Activated CD8-positive, alpha-beta memory T cell treated with anti-CD3 and anti-CD28 coated beads for 48 hours (primary cell): ENCODE data around the gene PPIL6.
A peak's percentile ranks its signal among the peaks of the same experiment; 100 is the strongest.
"Not testable (repeated sequence)": the region's sequence is repeated elsewhere in the genome, so short reads cannot be mapped to it uniquely, and the experiment has no call there.

Experiments
- DNase-seq, 3 experiments: peaks; one replicate each; pipeline ENCODE4 v3.0.0-alpha.2; 2020; ENCODE audit warnings: low read depth in 2 of 3, low spot score in 2 of 3

The PPIL6 gene

GRCh38 chr6:109467696-109468095, 27.3 kb upstream of the PPIL6 start:
- no peak for DNase-seq

DNA sequence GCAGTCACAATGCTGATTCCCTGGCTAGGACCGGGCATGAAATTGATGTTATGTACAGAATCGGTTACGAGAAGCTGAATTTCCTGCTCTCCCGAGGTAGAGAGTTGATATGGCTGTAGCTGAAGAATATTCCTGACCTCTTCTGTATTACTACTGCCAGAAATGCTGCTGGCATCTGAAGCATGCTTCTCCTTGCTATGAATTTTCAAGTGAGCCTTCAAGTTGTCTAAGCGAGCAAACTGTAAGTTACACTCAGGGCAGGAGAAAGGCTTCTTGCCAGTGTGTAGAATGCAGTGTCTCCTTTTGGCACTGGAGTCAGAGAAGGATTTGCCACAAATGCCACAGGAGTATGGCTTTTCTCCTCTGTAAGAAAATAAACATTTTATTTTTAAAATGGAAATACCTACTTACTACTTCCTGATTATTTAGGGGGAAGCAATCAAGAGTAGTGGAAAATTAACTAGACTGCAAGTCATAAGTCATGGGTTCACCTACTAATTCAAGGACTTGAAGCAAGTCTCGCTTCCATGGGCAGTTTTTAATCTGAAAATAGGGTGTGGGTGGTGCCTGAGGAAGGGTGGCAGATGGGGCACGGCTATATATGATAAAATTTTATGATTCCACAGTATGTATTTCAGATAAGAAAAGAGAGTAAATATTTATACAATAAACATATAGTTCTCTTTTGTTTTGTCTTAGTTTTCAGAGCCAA, 25.9 kb upstream of the PPIL6 start:
- DNase-seq, result no peak

GRCh38 chr6:109465772-109466171, 25.3 kb upstream of the PPIL6 start:
- no peak for DNase-seq

GRCh38 chr6:109461733-109462526, 21.5 kb upstream of the PPIL6 start:
- no peak for DNase-seq

DNA sequence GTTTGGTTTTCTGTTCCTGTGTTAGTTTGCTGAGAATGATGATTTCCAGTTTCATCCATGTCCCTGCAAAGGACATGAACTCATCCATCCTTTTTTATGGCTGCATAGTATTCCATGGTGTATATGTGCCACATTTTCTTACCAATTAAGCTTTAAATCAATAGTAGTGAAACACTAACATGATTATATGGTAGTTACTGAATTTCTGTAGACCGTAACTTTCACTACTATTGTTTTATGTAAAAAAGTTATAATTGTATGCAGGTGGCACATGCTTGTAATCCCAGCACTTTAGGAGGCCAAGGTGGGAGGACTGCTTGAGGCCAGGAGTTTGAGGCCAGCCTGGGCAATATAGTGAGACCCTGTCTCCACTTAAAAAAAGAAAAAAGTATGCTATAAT, 20.8 kb upstream of the PPIL6 start:
- not testable (repeated sequence) for DNase-seq

DNA sequence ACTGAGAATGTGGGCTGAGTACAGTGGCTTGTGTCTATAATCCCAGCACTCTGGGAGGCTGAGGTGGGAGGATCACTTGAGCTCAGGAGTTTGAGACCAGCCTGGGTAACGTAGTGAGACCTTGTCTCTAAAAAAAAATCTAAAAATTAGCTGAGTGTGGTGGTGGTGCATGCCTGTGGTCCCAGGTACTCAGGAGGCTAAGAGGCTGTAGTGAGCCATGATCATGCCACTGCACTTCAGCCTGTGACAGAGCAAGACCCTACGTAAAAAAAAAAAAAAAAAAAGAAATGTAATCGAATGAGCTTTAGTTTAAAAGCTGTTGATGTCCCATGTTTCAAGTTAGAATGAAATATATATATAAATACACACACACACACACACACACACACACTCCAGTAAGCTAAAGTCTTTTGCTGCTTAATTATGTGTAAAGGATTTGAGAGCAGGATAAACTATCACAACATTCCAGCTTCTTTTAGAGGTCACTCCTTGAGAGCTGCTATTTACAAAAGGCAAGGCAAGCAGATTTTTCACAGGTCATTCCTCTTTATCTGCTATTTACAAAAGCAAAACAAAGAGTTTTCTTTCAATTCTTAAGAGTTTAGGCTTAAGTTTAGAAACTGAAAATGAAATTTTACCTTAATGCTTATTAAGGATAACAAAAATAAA, 19.9 kb upstream of the PPIL6 start:
- DNase-seq, result no peak

DNA sequence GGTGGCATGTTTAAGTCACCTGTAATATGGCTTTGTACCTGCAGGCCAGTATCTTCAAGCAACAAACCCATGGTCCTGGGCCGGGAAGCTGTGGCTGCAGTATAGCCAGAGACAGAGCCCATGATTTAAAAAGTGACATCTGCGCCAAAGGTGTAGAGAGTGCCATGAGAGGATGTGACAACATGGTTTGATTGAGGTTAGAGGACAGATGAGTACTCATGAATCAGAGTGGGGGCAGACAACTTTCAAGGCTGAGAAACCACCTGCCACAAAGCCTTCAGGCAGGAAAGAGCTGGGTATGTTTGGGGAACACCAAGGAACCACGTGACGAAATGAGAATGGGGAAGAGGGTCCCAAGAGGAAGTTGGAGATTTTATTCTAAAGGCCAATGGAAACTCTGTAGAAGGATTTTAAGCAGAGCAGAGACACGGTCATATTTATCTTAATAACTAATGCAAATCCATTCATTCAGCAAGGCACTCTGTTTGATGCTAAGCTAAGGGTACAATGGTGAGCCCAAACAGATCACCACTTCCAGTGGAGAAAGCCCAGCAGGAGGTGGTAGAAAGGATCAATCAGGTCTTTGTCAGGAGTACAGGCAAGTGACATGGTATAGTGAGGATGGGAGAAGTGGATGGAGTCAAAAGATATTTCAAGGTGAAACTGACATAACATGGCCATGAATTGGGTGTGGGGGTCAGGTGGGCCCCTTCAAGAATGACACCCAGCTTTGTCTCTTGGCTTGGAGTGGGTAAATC, 18.5 kb upstream of the PPIL6 start:
- peak in 1 of 3 experiments; percentile 16 for DNase-seq

DNA sequence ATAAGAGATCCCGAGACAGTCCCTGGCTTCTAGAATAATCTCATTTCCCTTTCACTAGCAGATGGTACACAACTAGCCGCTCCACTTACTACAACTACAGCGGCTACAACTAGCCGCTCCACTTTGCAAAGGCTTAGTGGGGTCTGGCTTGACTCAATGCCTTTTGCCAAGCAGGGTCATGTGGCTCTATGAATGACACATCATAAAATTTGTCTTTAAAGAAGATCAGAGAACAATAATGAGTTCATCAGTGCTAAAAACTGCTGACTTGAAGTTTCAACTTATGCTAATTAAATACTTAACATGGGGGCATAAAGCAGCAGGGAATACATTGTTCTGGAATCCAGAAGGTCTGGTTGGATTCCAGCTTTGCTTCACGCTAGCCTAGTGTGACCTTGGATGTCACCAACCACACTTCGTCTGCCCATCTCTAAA, 17.2 kb upstream of the PPIL6 start:
- no peak for DNase-seq

DNA sequence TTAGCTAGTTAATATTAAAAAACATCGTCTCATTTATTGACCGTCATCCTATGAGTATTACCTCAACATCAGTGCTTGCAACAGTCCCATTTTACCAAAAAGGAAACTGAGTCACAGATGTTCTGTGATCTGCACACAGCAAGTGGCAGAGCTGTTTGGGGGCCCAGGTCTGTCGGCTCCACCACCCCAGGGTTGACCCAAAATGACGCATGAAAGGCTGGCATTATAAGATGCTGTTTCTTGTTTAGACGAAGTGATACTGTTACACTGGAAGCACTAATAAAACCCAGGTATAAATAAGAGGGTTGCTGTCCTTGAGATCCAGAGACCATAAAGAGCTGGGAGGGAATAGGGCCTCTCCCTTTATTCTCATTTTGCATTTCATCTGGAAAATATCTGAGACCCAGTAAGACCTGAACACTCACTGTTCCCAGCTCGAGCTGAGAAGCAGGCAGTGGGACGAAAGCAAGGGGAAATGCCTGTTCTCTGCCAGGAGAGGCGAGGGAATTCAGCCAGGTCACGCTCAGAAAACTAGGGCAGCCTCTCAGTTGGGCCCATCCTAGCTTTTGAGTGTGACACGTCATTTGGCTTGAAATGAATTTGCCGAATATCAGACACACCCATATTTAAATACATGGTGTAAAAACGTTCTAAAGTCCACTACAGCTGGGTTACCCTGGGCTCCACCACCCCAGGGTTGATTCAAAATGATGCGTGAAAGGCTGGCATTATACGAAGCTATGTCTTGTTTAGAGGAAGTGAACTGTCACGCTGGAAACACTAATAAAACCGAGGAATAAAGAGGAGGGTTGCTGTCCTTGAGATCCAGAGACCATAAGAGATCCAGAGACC, 16.5 kb upstream of the PPIL6 start:
- no peak for DNase-seq

GRCh38 chr6:109456111-109456583, 15.7 kb upstream of the PPIL6 start:
- no peak for DNase-seq

DNA sequence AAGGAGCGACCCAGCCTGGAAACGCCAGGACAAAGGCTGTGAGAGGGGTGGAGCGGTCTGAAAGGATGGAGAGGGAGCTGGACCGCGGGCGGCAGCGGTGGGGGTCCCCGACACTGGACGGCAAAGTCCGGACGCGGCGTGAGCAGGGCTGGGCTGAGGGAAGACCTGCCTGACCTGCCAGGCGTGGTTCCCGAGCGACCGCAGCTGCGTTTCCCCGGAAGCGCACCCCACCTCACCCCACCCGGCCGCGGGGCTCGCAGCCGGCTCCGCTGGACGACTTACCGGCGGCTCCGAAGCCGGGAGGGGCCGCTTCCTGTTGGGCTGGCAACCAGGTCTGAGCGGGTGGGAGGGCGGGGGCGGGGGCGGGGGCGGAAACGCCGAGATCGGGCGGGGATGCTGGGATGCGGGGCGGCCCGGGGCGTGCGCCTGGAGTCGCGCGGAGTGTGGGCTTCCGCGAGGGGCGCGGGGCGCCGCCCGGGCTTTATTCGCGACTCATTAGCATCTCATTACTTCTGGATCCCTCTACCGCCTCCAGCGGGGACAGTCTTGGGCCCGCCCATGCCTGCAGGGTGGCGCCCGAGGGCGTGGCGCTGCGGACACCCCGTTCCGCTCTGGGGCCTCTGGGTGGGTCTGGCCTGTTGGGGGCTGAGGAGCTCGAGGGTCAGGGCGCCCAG, 15.1 kb upstream of the PPIL6 start, which contains the start of gene MICAL1:
TSS of gene MICAL1 (minus strand) at position 336 of the 674 bp plus-strand sequence. CDS start 1,576 bp downstream, outside the sequence.
- DNase-seq, result peak in 1 of 3 experiments; percentile 54

- peak in 2 of 3 experiments; percentile 56 to 60 for DNase-seq
Measured at GRCh38 chr6:109454496-109455436, 14.3 kb upstream of the PPIL6 start.

GRCh38 chr6:109453594-109454495, 13.4 kb upstream of the PPIL6 start:
- no peak for DNase-seq

GRCh38 chr6:109453156-109453555, 12.7 kb upstream of the PPIL6 start:
- no peak for DNase-seq

DNA sequence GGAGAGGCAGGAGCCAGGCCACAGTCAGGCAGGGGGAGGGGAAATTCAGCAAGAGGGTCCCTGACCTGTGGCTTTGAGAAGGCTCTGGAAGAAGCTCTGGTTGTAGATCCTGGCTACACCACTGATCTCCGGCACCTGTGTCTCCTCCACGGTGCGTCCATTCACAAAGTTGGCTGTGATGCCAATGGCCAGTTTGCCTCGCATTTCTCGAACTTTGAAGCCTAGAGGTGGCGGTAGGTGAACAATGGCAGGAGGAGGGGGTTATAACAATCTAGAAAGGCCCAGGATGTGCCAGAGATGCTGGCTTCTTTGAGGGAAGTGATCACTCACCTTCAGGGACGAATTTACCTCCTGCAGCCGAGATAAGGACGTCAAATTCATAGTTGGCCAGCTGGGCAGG, 11.8 kb upstream of the PPIL6 start:
- no peak for DNase-seq

DNA sequence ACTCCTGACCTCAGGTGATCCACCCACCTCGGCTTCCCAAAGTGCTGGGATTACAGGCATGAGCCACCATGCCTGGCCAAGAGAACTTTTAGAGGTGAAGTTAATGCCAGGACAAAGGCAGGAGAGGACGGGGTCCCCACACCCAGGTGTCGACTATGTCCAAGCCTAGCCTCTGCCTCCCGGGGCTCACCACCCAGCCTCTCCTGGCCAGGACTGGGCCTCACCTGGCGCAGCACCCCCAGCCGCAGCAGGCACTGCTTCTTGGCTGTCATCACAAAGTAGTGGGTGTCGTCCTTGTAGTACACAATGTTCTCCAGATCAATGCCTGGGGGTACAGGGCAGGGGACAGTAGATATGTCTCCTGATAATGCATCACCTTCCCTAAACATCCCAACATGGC, 10.9 kb upstream of the PPIL6 start:
- DNase-seq, result no peak

GRCh38 chr6:109450801-109451200, 10.4 kb upstream of the PPIL6 start:
- DNase-seq, result no peak
